Posterior vena cava (tissue), 2 donors: ENCODE results near the gene IL18R1. TPM values are rescaled to one million over a fixed set of nuclear protein-coding genes. Genes with fewer than 3 reads are reported as not detected.

Experiments
- DNase-seq: peaks from one replicate; pipeline ENCODE4 v3.0.0-alpha.2; 2020; ENCODE audit warnings: low spot score
- intact Hi-C, 2 donors: fragments of 100-400 bp; cut with DNase I; formaldehyde crosslinking; loops; one replicate each; pipeline versions ENCODE4 v1.14.1 to v1.14.2; 2022 to 2023
- total RNA-seq, 2 donors: library from RNA; stranded (reverse); fragmentation: NEBNext Ultra II Directional; extraction: Animal tissue kit (Norgen Biotek cat#: 25700); gene quantifications; one replicate each; pipeline ENCODE4 v1.2.1, GENCODE V29; 2021
- donor health status: DM: yes; HTN: yes; CAD: no.
- donor health status: DM: yes; HTN: yes; CAD: no.

Gene IL18R1
- total RNA-seq, 2 donors from 2014 or later: 5.1 to 7.4 TPM

DNA sequence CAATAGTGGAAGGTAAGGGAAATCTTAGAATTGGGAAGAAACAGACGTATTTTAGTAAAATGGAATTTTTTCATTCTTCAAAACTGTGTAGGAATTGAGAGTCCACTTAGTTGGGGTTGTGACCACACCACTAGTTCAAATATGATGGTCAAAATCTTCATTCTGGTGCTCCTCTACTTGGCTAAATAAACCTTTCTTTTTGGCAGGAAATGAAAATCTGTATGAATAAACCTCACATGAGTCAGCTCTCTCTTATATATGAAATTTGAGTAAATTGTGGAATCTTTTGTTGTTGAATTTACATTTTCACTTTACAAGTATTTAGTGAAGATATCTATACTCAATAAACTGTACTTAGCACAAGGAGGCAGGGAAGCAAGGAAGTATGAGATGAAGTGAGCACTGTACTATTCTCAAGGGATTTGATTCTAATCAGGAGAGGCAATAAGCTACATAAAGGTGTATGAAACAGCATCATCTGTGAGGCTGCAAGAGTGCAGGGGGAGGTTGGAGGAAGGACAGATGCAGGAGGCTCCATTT lies 20.5 kb downstream of the IL18R1 start:
- intact Hi-C loops: no loop called here
- no peak for DNase-seq

DNA sequence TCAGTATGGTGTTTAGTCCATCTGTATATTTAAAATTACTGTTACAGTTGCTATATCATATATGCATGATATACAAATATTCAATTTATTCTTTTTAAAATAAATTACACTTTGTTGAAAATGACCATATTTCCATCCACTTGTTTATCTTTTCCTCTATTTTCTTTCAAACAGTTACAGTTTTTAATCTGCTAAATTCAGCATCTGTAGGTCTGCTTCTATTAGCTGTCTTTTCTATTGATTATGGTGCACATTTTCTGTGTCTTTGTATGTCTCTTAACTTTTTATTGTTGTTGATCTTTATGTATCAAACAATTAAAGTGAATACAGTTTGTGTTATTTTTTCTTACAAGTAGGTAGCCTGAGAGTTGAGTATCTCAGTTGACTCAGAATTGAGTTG lies 28.1 kb downstream of the IL18R1 start:
- DNase-seq: no peak
- intact Hi-C loops: no loop called here

DNA sequence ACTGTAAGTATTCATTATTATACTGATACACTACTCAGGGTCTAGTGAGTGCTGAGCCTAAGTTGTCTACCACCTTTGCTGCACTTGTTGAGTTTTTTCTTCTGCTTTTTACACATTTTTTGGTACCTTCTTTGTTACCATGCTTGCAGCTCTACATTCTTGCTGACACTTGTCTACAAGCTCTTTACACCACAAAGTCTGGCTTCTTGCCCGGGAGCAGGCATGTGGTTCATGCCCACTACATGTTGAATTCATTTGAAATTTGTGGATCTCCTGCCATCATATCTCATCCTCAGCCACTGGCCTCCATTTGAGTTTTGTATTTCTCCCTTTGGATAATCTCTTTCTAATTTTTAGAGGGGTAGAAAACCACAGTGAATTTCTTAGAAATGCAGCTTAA lies 29.9 kb downstream of the IL18R1 start:
- intact Hi-C loops: no loop called here
- no peak for DNase-seq

DNA sequence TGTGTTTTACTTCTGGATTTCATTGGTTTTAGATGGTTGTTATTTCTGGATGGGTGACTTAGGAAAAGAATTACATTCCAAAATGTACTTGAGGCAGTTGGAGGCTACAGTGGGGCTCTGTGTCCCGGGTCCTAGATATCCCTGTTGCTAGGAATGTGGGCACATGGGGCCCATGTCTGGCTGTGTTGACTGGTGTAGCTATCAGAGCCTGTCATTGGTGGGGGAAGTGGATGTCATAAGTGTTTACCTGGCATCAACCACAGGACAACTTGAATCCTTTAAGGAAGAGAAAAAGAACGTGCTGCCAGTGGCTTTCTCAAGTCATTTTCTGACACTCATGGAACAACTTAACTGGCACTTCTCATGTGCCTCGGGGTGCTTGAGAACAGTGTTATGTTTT lies 30.4 kb downstream of the IL18R1 start:
- DNase-seq: no peak
- intact Hi-C loops: no loop called here

DNA sequence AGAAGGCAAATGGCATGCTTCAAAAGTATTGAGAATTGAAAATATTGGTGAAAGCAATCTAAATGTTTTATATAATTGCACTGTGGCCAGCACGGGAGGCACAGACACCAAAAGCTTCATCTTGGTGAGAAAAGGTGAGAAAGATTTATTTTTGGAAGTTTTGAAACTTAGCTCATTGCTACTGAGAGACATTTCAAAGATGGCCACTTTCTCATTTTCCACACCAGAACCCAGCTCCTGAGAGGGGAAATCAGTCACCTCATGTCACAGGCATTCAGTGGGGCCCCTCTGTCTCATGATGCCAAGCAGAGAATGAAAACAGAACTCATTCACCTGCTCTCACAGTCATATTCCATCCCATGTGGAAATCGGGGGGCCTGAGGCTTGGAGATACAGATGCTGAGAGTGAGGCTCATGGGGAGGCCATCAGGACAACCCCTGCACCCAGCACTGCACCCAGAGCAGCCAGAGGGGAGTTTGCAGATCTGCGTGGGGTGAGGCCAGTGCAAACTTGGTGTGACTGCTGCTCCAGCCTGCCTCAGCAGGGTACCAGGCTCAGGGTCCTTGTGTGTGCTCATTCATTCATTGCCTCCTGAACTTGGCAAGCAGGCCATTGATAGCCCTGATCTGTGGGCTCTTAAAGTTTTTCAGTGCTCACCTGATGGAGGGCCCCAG lies 31.4 kb downstream of the IL18R1 start:
- no peak for DNase-seq
- intact Hi-C loops: no loop called here

DNA sequence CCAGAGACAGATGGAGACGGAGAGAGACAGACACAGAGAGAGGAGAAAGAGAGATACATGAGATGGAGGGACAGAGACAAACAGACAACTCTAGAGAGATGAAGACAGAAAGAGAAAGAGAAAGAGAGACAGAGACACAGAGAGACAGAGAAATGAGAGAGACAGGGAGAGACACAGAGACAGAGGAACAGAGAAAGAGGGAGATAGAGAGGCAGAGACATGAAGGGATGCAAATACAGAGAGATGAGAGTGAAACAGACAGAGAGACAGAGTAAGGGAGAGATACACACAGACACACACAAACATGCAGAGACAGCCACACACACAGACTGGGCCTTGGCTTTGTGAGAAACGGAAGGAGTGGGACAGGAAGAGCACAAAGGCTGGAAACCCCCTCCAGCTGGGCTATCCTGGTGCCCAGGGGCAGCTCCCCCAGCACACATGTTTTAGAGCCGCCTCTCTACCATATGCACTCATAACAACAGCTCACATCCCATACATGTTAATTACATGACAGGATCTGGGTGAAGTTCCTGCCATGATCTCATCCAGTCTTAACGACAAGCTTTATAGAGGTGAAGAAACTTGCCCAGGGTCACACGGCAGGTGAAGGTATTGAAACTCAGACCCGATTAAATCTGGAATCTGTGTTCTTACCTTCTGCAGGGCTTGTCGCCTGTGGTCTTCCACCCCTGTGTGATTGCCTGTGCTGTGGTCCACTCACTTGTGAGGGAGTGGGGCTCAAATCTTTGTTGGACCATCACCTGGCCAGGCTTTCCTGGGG lies 32.4 kb downstream of the IL18R1 start:
- intact Hi-C loops: no loop called here
- DNase-seq: no peak

DNA sequence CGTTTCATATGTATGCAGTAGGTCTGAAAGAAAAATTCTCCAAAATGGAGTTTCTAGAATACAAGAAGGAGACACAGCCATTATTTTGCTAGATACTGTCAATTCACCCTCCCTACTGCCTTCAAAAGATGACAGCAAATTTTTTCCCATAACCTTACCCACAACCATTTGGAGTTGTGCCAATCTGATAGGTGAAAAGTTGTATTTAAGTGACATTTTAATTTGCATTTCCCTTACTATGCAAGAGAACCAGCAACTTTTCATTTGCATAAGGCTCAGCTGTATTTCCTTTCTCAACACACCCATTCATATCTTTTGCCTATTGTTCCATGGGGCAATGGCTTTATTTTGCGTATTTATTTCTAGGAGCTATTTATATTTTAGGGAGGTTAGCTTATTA lies 36.0 kb downstream of the IL18R1 start:
- intact Hi-C loops: no loop called here
- no peak for DNase-seq

DNA sequence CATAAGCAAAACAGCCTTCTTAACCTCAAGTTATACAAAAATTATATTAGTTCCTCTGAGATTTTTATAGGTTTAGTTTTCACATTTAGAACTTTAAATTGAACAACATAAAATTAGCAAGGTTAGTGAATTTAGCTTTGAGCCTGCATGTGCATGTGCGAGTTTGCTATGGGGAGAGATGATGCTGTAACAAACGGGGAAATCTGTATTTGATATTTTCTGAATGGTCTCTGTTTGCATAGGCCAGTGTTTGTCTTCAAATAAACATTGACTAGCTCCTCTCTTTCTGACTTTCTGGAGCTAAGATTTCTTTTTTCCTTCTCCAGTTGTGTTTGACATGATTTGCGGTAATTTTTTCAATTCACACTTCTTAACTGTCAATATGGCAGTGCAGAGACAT lies 36.5 kb downstream of the IL18R1 start:
- intact Hi-C loops: no loop called here
- DNase-seq: no peak

DNA sequence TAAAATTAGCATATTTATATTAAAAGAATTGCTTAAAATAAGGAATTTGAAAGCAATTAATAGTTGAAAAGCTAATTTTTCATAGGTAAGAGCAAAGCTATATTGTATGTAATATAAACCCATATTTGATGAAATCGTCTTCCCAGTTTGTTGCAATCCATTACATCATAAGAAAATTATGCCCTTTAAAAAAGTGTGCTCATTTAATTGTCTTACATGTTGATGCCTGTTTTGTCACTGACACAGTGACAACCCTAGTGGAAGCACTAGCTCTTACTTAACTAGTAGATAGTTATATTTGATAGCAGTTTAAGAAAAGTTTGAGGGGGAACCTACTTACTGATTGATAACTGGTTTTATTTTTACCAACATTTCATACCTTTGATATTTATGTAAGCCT lies 37.3 kb downstream of the IL18R1 start:
- intact Hi-C loops: no loop called here
- no peak for DNase-seq

DNA sequence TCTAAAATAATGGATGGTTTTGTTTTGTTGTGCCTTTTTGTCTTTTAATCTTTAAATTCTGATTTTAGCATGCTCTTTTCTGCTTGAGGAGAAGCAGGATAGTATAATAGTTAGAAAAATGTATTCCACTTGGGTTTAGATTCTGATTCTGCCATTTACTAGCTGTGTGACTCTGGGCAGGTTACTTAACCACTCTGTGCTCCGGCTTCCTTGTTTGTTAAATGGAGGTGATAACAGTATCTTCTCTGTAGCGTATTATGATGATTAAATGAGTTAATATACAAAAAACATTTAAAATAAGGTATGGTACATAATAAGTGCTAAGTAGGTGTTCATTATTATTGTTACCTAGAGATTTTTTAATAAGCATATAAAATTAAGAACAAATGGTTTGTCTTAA lies 40.4 kb downstream of the IL18R1 start:
- intact Hi-C loops: no loop called here
- DNase-seq: no peak

DNA sequence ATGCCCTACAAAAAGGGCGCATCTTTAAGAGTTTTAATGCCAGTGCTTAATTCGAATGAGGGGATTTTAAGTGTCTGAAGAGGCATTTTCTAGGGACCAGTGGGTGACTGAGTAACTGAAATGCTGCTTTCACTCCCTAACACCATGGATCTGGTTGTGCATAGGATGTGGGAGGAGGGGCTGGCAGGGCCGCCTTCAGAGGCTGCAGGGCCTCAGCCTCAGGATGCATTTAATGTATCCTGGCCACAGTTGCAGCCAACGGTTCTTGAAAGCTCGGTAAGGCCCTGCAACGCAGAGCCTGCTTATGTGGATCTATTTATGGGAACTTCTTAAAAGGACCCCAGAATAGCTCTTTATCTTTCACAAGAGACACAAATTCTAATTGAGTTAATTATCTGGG lies 41.6 kb downstream of the IL18R1 start:
- intact Hi-C loops: no loop called here
- DNase-seq: no peak

DNA sequence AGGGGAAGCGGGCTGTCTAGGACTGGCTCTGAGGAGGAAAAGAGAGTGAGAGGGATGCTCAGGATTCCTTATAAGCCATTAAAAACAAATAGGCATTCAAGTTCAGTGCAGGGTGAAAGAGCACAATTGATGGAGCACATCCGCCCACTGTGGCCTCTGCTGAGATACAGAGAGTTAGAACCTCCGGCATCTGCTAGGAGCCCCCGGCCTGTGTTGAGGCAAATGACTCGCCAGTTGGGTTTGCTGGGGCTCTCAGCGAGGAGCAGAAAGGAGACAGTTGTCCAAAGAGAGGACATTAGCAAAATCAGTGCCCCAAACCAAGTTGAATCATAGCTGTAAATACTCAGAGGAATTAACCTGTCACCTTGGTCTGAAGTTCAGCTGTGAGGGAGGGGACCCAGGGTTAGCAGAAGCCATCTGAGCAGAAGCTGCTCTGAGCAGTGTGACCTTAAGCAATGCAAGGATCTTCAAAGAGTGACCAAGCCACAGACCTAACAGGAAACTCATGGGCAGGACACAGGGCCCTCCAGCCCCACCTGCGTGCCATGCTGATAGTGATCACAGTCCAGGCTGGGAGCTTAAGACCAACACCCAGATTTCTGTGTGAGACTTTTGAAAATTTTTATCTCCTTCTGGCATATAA lies 44.0 kb downstream of the IL18R1 start:
- intact Hi-C loops: no loop called here
- no peak for DNase-seq

DNA sequence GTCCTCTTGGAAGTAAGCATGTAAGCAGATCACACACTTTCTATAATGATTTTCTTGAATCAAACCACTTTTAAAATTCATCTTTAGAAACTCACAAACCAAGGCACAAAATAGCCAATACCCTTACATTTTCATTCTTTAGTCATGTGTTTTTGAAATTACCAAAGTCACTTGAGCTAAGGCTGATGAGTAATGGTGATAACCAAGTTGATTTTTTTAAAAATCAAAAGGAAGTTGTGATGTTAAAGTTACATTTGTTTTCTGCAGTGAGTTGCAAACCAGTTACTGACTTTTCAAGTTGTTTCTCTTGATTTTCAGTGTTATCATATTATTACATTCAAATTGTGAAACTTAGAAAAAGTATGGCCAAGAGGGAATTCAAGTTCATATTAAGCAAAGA lies 45.9 kb downstream of the IL18R1 start:
- intact Hi-C loops: no loop called here
- DNase-seq: no peak

DNA sequence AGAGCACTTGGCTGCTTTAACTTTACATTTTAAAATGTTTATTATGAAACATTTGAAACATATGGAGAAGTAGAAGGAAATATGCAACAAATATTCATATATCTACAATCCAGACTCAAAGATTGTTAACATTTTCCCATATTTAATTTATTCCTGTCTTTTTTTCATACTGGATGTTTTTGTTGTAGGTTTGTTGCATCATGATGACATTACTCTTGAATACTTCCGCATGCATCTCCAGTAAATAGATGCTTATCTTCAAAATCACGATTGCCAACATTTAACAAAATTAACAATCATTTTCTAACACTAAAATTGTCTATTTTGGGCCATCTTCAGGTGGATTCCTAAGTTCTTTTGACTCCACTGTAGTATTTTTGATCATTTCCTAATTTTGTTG lies 46.3 kb downstream of the IL18R1 start:
- intact Hi-C loops: no loop called here
- DNase-seq: no peak

DNA sequence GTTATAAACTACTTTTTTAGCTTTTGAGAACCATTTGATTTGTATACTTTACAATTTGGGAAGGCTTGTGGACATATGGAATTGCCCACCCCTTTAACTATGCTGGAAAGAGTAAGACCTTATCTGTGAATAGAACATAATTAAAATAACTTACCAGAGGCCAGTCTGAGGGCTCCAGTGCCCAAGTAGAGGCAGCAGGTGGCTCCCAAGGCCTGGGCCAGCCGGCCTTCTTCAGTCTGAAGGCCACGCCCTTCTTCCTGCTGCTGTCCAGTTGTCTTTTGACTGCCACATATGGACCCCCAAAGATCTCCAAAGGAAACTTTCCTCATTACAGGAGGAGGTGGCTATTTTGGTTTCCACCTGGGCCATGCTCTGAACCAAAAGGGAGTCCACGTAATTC lies 55.4 kb downstream of the IL18R1 start:
- DNase-seq: no peak
- intact Hi-C loops: no loop called here

DNA sequence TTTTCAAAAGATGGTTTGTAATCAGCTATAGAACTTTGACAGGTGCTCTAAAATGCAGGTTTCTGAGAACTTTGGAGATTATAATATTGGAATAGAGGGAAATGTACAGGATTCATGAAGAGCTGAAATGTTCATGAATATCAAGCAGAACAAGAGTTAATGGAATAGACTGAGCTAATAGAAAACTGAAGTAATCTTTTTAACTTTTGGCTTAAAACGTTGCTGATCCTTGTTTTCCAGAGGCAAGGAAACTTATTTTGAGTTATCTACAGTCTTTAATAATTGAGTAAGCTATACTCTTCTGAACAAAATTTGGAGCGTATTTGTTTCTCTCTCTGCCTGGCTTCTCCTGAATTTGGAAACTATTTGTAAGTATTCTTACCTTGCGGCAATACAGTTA lies 56.6 kb downstream of the IL18R1 start:
- intact Hi-C loops: no loop called here
- DNase-seq: no peak

DNA sequence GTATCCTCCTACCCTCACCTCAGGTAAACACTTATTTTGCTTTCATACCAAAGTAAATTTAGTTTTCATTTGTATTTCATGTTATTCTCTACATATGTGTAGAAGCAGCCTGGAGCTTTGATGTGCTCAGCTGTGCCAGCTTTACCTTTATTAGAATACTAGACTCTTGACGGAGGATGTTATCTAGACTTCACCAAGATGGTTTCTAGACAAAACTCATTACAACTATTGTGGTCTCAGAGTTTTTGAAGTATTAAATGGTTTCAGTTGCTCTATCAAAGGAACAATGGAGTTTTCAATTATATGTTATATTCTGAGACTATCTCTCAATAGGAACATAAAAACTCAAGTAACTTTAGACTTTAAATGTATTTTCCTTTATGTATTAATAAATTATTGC lies 62.4 kb downstream of the IL18R1 start:
- no peak for DNase-seq
- intact Hi-C loops: no loop called here

DNA sequence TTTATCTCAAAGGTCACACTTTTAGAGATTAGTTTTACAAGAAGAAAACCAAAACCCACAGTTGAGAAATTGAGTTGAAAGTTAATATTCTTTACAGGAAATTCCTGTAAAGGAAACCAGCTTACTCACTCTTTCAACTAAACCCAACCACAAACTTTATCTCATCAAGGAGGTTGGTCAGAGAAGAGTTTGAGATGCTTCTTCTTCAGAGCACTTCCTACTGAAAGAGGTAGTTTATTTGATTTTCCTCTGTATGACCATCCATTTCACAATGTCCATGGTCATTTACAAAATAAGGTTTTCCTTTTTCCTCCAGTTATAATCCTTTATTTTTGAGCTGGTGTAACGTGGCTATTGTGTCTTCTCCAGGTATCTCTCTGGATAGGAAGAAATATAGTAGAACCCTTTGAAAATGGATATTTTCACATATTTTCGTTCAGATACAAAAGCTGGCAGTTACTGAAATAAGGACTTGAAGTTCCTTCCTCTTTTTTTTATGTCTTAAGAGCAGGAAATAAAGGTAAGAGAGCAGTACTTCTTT lies 62.9 kb downstream of the IL18R1 start:
- no peak for DNase-seq
- intact Hi-C loops: no loop called here

DNA sequence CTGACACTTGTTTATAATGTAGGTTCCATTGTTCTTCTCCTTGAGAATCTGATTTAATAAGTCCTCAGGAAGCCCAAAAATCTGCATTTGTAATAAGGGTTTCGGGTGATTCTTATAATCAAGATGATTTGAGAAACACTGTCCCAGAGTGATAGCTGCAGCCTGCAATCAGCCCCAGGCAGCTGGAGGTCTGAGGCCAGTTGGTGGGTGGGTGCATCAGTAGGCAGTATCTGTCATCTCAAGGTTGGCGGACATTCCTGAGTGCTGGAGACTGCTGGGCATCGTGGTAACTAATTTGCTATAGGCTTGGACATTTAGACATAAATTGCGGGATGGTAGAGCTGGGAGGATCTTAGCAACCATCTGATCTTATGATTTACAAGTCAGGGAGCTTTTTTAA lies 64.7 kb downstream of the IL18R1 start:
- no peak for DNase-seq
- intact Hi-C loops: no loop called here
